MM.1S (cell line): ENCODE data around the gene FAM227B.

Source experiments
- EZH2 ChIP-seq: fragments of 300-600 bp; sonication (generic); optimal IDR thresholded peaks from 2 replicates; pipeline ENCODE3; 2017; ENCODE audit warnings: low read depth, mild to moderate bottlenecking, antibody characterized with exemption, low read length, mixed read lengths
- EZH2phosphoT487 ChIP-seq: fragments of 300-600 bp; sonication (generic); IDR thresholded peaks from 2 replicates; pipeline ENCODE4 v1.6.1; 2018; ENCODE audit warnings: antibody characterized with exemption, low read length
- TF ChIP-seq, protein P1 (sequence below): fragments of 300-600 bp; sonication (generic); IDR thresholded peaks from 2 replicates; pipeline ENCODE4 v1.5.1; 2016; ENCODE audit warnings: antibody characterized with exemption, low read length, mixed read lengths

DNA sequence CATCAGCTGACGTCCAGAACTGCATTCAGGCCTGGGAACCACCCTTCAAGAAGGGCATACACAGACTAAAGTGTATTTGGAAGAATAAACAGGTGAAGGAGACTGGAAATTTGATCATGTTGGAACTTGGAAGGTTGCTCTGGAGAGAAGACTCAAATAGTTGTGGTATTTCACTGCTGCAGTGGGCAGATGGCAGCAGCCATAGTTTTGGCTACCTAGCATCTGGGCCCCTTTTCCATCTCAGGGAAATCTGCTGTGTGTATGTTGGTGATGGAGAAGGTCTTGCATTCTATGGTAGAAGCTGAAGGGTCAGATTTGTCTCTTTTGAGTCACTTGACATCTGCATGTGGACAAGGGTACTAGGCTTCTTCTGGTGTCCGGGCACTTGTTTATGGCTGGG lies 311.9 kb downstream of the FAM227B start:
- TF ChIP-seq, protein P1, sequence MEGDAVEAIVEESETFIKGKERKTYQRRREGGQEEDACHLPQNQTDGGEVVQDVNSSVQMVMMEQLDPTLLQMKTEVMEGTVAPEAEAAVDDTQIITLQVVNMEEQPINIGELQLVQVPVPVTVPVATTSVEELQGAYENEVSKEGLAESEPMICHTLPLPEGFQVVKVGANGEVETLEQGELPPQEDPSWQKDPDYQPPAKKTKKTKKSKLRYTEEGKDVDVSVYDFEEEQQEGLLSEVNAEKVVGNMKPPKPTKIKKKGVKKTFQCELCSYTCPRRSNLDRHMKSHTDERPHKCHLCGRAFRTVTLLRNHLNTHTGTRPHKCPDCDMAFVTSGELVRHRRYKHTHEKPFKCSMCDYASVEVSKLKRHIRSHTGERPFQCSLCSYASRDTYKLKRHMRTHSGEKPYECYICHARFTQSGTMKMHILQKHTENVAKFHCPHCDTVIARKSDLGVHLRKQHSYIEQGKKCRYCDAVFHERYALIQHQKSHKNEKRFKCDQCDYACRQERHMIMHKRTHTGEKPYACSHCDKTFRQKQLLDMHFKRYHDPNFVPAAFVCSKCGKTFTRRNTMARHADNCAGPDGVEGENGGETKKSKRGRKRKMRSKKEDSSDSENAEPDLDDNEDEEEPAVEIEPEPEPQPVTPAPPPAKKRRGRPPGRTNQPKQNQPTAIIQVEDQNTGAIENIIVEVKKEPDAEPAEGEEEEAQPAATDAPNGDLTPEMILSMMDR = no peak
- TF ChIP-seq EZH2 (no peak), EZH2phosphoT487 (no peak)
